NCI-H2029 treated with DMSO at 0.1 percent for 48 hours (cell line): Measurements from ENCODE around the gene WDR77.

Source experiments
- DNase-seq: peaks from one replicate; lab custom pipeline; 2025; lab: John Stamatoyannopoulos, UW

The WDR77 gene

DNA sequence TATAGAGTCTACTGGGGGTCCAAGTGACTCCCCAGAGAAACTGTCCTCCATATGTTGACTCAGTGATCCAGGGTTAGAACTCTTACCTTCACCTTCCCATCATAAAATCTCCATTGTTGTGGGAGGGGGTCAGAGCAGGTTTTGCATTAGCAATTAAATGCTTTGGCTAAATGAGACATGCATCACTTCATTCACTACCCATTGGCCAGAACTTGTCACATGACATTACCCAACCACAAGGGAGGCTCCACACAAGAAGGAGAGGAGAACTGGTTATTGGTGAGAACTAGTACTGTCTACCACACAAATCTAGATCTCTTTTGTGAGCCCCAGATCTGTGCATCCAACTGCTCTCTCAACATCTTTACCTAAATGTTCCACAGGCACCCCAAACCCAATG is 20.5 kb upstream of the WDR77 start:
- no peak for DNase-seq

DNA sequence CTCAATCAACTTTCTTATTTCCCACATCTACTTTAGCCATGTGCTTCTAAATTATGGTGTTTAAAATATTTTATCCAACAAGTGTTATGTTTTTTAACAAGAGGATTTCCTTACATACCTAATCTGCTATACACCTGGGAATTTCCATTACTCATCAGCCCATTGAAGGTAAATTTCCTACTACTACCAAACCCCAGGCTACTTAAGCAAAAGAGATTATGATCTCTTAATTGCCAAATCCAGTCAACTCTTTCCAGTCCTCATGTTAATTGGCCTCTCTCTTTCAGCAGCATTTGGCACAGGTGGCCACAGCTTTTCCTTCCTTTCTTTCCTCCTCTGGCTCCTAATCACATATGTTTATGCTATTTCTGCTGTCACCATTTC is 19.7 kb upstream of the WDR77 start:
- DNase-seq, result no peak

DNA sequence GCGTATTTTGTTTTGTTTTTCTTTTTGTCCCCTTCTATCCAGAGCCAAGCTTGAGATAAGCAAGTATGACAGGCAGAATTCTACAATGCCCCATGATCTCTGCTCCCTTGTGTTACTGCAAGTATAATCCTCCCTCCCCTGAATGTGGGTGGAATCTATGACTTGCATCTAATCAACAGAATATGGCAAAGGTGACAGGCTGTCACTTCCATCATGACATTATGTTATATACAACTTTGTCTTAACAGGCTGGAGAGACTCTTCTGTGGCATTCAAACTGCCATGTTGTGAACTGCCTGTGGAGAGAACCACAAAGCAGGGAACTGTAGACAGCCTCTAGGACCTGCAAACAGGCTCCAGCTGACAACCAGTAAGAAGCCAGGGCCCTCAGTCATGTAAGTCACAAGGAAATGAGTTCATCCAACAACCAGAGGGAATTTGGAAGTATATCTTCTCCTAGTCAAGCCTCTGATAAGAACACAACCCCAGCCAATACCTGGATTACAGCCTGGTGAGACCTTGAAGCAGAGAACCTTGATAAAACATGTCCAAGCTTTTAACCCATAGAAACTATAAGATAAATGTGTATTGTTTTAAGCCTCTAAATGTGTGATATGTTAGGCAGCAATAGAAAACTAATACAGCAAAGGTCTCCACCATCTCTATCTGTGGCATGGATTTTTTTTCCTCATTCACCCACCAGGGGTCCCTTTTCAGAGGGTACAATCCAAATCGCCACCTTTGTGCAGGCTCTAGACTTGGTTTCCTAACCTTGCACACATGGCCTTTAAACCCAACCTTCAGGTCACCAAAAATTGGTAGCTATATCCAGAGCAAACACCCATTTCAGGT is 19.0 kb upstream of the WDR77 start:
- DNase-seq, result no peak

DNA sequence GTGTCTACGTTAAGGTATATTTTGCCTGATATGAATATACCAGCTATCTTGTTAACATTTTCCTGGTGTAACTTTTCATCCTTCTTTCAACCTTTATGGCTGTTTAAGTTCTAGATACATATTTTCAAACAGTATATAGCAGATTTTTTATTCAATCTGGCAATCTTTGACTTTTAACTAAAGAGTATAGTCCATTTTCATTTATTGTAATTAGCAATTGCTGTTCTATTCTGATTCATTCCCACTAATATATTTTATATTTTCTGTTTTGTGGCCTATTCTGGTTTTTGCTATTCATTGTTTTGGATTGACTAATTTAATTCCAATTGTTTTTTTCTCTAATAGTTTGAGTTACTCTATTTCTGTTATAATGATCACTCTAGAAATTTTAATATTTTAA is 17.4 kb upstream of the WDR77 start:
- DNase-seq, result no peak

DNA sequence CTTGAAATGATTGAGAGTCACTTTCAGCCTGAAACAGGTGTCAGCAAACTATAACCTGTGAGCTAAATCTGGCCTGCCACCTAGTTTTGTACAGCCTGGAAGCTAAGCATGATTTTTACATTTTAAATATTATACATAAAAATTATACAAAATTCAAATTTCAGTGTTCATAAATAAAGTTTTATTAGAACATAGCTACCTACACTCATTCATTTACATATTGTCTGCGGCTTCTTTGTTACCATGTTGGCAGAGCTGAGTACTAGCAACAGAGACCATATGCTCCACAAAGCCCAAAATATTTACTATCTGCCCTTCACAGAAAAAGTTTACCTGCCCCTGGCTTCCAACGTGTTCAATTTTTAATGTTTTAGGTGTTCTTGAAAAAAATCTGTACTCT is 16.7 kb upstream of the WDR77 start:
- no peak for DNase-seq

DNA sequence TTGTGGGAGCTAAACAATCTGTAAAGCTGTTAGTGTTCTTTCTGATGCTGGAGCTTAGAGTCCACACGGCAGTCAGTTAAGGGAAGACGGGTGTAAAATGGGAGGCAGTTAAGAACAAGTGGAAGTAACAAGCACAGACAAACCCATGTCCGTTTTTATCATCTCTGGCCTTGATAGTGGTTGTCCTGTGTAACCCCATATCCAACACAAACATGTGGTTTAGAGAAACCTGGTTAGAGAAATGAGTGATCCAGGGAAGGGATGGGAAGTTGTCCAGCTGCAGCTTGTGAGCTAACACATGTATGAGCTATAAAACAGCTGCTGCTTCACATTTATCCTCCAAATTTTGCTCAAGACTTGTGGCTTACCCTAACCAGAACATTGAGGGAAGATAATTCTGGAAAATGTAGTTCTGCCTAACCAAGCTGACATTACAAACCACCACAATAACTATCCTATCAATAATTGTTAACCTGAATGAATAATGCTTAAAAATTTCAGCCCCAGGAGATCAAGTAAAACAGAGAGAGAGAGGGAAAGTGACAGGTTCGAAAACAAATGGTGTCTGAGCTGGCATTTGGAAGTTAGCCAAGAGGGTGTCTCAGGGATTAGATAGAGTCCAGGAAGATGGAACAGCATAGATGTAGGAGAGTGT is 14.1 kb upstream of the WDR77 start:
- no peak for DNase-seq

DNA sequence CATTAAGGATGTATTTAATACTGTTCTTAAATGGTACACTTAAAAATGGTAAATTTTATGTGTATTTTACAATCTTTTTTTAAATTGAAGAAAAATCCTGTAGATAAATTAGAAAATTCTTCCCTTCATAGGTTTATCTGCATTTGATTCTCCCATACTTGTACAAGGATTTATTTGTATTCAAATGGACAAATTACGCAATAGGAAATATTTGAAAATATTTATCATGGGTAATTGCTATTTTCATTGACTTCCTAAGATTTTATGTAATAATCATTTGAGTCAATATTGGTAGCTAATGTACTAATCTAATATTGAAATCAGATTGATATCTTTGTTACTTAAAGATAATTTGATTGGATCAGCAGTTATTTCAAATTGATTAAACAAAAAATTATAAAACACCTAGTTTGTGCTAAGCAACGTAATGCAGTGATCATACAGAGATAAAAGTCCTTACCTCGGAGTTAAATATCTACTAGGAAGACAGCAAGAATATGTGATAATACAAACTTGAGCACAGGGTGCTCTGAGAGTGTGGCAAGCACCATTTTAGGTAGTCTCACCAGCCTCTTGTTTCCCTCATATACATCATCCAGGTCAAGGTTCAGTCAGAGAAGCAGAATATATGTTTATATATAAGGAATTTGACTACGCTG is 13.4 kb upstream of the WDR77 start:
- DNase-seq, result no peak

DNA sequence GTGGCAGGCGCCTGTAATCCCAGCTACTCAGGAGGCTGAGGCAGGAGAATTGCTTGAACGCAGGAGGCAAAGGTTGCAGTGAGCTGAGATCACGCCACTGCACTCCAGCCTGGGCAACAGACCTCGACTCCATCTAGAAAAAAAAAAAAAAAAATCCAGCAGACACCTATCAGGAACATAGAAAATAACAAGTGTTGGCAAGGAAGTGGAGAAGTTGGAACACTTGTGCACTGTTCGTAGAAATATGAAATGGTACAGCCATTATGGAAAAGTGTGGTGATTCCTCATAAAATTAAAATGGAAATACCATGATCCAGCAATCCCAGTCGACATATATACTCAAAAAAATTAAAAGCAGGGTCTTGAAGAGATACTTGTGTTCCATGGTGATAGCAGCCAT is 12.7 kb upstream of the WDR77 start:
- no peak for DNase-seq

DNA sequence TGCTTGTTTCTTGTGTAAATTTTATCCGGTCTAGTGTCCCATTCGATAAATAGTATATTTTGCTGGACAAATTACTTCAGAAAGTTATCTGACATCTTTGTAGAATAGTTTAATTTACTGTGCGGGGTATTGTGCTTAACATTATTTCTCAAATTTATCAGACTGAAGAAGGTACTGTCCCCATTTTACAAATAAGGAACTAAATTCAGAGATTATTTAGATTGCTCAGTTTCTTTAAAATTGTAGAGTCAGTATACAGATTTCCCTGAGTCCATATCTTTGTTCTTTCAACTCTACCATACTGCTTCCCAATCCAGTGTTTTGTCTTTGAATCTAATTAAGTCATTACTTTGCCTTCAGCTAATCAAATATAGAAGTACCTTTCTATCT is 6.6 kb upstream of the WDR77 start:
- DNase-seq, result no peak

DNA sequence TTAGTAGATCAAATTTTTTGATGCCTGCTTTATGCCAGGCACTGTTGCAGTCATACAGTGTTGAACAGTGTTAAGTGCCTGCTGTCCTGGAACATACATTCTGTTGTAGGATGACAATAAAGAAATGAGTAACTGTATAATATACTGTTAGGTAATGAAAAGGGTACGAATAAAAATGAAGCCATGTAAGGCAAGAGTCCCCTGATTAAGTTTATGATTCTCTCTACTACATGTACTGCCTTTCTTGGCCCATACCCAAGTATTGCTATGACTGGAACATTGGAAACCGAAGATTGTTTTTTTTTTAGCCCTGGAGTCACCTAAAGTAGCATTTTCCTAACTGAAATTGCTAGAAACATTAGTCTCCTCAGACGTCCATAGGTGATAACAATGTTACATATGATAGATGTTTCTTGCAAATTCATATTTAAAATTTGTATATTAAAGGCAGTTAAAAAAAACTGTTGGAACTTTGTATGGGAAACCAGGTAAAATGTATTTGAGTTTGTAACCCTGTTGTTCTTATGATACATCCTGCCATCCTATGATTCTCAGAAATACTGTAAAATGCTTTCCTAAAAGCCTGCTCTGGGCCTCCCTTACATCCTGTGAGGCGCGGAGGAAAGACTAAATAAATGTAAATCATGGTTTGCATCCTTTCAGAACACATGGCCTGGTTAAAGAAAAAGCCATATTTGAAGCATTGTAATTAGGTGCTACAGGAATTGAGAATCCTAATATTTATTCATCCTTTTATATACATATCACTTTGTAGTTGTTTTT is 6.0 kb upstream of the WDR77 start:
- DNase-seq, result no peak

DNA sequence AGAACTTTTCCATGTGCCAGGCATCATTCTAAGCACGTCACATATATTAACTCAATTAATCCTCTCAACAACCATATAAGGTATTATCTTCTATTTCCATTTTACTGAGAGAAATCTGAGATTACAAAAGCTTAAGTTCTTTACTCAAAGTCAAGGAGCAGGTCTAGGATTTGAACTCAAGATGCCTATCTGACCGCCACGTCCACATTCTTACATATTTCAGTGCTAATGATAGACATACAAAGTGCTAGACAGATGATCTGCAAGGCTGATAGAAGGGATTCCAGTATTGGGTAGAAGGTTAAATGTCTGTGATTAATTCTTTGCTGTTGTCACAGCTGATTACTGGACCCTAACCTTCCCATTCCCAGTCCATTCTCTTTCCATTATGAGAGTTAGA is 4.7 kb upstream of the WDR77 start:
- DNase-seq, result no peak

DNA sequence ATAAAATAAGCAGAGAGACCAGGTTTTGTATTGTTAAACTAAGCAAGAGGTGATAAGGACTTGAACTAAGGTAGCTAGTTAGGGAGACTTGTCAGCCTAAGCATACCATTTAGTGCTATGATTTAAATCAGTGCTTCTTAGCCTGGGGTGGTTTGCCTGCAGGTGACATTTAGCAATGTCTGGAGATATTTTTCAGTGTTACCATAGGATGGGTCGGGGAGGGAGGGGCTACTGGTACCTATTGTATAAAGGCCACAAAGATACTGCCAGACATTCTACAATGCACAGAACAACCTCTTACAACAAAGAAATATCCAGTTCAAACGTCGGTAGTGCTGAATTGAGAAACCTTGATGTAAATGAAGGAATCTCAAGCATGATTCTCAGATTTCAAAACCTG is 3.5 kb upstream of the WDR77 start:
- no peak for DNase-seq

DNA sequence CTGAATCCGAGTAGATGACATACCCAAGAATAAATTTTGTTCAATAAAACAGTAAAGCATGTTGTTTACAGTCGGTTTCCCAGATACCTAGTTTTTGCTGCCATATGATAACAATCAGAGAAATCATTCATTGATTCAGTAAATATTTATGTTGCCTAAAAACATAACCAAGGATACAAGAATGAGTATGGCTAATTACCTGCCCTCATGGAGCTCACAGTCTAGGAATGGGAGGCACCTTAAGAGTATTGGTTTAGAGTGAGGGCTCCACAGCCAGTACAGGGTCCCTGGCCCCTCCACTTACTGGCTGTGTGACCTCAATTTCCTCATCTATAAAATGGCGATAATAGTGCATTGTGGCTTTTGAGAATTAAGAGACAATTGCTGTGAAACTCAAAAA is 1.1 kb upstream of the WDR77 start:
- no peak for DNase-seq

DNA sequence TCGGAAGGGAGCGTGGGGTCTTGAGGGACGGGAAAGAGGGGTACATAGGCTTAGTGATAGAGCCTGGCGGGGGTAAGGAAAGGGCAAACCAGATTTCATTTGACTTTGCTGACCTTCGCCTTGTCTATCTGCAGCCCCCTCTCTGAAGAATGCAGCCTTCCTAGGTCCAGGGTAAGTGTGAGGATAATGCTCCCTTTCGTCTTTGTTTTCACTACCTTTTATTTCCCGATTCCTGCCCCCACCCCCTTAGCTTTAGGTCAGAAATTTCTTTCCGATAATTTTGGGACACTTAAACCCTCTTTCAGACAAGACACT is 604 bp upstream of the WDR77 start:
- DNase-seq, result no peak

DNA sequence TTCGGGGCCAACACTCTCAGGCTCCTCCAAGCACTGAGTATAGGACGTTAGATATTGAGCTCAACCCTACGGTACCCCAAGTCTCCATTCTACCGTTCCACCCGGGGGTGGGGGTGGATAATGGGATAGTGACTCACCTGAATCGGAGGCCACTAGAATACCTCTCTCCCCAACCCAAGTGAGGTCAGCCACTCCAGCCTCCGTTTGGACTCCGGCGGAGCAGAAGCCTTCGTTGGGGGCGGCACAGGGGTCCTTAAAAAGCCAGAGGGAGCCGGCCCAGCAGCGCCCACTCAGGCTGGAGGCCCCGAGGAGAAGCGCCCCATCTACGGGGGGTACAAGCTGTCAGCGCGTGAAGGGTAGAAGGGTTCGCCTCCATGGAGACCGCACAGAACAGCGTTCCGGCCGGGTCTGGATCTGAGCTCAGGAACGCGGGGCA is 556 bp downstream of the WDR77 start:
- DNase-seq, result no peak

DNA sequence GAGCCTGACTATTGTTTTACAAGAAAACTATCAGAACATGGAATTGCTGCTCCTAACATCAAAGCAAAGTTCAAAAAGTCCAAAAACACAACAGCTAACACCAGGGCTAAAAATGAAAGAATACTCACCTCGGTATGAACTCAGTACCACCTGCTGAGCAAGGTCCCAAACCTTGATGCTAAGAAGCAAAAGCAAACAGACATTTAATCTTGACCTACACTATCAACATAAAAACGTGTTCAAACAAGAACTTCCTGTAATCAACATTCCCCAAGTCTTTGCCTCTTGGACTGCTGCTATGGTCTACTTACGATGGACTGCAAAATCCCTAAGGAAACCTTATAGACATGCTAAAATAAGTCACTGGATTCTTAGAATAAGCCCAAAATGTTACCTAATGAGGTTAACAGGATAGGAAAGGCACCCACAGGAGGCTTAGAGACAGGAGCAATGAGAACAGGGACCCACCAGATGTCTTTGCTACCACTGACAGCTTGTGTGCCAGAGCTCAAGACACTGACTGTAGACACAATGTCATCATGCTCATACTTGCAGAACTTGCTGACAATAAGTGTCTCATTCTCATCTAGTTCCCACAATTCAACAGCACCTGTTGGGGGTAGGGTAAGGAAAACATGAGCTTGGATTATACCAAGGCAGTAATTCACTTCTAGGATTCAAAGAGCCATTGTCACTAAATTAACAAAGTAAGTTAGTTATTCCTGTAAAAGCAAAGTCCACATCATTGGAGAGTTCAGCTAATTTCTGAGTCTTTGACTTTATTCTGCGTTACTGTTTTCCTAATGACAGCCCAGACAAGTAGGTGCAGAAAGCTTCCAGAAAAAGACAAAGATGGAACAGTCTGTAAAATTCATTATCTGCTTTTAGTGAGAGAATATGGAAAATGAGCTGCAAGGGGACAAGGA is 1.8 kb downstream of the WDR77 start:
- no peak for DNase-seq

DNA sequence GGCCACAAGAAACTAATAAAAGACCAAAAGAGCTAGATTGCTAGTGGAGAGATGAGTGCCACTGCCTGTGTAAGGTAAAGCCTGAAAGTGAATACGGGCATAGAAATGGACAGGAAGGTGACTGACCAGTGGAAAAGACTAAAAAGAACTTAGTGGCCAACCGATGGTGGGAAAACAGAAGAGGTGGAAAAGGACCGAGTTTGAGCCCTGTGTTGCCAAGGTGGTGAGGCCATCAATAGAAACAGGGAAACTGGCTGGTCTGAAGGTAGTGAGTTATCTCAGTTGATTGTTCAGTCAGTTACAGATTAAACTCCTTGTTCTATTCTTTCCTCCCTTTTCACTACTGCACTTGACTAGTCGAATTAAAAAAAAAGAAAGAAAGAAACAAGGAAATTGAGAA is 2.5 kb downstream of the WDR77 start:
- DNase-seq, result no peak

DNA sequence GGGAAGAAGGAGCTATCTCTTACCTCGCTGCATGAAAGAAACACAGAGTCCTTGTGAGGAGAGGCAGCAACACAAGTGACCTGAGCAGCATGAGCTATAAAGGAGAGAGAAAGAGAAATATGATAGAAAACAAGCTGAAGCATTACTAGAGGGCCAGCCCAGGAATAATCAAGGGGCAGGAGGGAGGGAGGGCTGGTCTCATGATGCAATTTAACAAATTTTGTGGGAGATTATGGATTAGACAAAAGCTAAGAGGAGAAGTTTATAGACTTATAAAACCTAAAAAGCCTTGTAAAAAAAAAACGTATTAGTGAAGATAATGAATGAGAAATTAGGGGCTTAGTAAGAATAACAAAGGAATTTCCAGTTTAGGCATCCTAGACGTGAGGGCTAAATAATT is 5.0 kb downstream of the WDR77 start:
- no peak for DNase-seq

DNA sequence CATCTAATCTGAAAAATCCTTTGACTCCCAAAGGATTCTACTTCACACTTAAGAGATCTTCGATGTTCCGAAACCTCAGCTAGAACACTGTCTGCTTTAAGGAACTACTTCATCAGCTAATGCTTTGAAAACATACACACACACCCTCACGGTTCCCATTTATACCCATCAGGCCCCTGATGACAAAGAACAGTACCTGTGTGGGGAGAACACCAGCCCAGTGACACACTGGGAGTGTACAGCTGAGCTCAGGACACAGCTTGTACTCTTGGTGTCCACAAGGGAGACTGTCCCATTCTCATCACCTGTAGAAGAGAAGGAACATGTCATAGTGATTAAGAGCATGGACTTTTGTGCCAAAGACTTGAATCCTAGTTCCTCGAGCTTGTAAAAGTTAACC is 6.6 kb downstream of the WDR77 start:
- DNase-seq, result no peak

DNA sequence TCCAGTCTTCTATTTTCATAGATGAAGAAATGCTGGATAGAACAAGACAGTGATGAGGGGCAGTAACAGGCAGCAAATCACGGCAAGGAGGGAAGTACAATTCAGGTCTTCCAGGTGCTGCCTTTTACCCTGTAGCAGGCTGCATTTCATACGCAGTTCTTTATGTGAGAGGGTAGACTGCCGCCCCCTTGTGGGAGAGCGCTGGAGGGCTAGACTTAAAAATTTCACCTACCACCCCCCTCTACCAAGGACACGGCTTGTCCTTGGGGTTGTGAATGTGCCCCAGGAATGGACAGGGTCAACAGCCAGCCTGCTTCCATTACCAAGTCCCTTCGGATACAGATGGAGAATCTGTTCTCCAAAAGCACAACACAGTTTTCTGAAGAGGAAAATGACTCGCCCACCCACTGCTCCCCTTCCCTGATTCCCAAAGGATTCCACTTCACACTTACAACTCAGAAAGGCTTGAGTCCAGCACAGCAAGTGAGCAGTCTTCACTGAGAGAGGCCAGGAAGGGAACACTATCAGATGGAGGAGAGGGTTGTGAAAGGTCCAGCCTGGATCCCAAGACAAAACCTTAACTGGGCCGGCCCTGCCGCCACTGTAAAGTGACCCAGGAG is 7.4 kb downstream of the WDR77 start:
- DNase-seq, result no peak
